ENCODE data around the gene CDC14B.

- TF ChIP-seq EZH2 (IDR thresholded peaks at IDR 0.05; ENCODE audit: borderline replicate concordance, insufficient read depth, low read length, poor library complexity, severe bottlenecking), result no peak
- no peak for TF ChIP-seq CTCF (IDR thresholded peaks at IDR 0.05; ENCODE audit: poor library complexity, severe bottlenecking)
- no peak for TF ChIP-seq TAF1 (IDR thresholded peaks at IDR 0.05; ENCODE audit: low read depth)
- TF ChIP-seq EP300 (conservative IDR thresholded peaks at IDR 0.05; ENCODE audit: poor library complexity, severe bottlenecking), result no peak
- no peak for TF ChIP-seq MXI1 (conservative IDR thresholded peaks at IDR 0.05; ENCODE audit: poor library complexity, severe bottlenecking)
- no peak for TF ChIP-seq REST (IDR thresholded peaks at IDR 0.05; ENCODE audit: borderline replicate concordance)
- no peak for TF ChIP-seq POLR2AphosphoS5 (IDR thresholded peaks at IDR 0.05)
- no peak for TF ChIP-seq RAD21 (conservative IDR thresholded peaks at IDR 0.05)
Observed at GRCh38 chr9:96605328-96605727, 14.3 kb downstream of the CDC14B start.

Data from neural cell (in vitro differentiated cells).